ENCODE data around the gene RPS27A.
A peak's percentile ranks its signal among the peaks of the same experiment; 100 is the strongest.

RPS27A gene

DNA sequence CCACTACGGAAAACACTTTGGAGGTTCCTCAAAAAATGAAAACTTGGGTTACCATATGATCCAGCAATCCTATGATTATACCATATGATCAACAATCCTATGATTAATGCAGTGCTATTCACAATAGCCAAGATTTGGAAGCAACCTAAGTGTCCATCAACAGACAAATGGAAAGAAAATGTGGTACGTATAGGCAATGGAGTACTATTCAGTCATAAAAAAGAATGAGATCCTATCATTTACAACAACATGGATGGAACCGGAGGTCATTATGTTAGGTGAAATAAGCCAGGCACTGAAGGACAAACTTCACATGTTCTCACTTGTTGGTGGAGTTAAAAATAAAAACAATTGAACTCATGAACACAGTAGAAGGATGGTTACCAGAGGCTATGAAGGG lies 28.0 kb upstream of the RPS27A start:
- Histone ChIP-seq H3K4me1 (ENCODE audit: control insufficient read depth, low read depth, low read length) (no peaks in the 10 kb centered on the region), H3K4ac (ENCODE audit: low read depth, low read length) (no peak overlapping the region), H3K27me3 (ENCODE audit: insufficient read depth, low read length, poor library complexity) (no peaks in the 10 kb centered on the region), H3K4me3 (ENCODE audit: low read length) (no peak overlapping the region), H4K5ac (ENCODE audit: low read length) (no peak overlapping the region), H3K79me1 (ENCODE audit: low read length) (no peaks in the 10 kb centered on the region), H3K79me2 (ENCODE audit: control insufficient read depth, insufficient read depth, low read length) (no peaks in the 10 kb centered on the region), H3K36me3 (ENCODE audit: control insufficient read depth, insufficient read depth, low read length) (no peaks in the 10 kb centered on the region), H4K8ac (ENCODE audit: low read depth, low read length) (no peak overlapping the region), H2BK15ac (replicated peaks; ENCODE audit: low read depth) (no peak overlapping the region), H3K9ac (ENCODE audit: low read length) (no peak overlapping the region), H3K4me2 (ENCODE audit: low read length) (no peak overlapping the region), H2BK120ac (ENCODE audit: low read depth, low read length) (no peak overlapping the region), H3K56ac (ENCODE audit: low read length) (no peak overlapping the region), H2AK5ac (ENCODE audit: low read length) (no peak overlapping the region), H2BK5ac (ENCODE audit: low read length) (no peak overlapping the region), H3K27ac (ENCODE audit: low read depth, low read length) (no peak overlapping the region), H3K23ac (ENCODE audit: low read length) (no peak overlapping the region), H3K18ac (ENCODE audit: low read length) (no peak overlapping the region)
- WGBS (ENCODE audit: extremely low coverage, insufficient coverage, low lambda C conversion rate): no CpG with 5 or more reads among the region's 3 CpGs
- no peak for DNase-seq

DNA sequence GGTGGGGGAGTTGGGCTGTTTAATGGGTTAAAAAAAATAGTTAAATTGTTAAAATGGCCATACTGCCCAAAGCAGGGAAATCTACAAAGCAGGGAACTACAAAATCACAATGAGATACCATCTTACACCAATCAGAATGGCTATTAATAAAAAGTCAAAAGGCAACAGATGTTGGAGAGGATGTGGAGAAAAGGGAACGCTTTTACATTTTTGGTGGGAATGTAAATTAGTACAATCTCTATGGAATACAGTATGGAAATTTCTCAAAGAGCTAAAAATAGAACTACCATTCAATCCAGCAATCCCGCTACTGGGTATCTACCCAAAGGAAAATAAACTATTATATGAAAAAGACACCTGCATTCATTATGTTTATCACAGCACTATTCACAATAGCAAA lies 27.5 kb upstream of the RPS27A start:
- Histone ChIP-seq H2BK15ac (replicated peaks; ENCODE audit: low read depth) (no peak overlapping the region), H3K79me2 (ENCODE audit: control insufficient read depth, insufficient read depth, low read length) (no peaks in the 10 kb centered on the region), H3K4me2 (ENCODE audit: low read length) (no peak overlapping the region), H3K4me3 (ENCODE audit: low read length) (no peak overlapping the region), H4K5ac (ENCODE audit: low read length) (no peak overlapping the region), H3K4ac (ENCODE audit: low read depth, low read length) (no peak overlapping the region), H2BK120ac (ENCODE audit: low read depth, low read length) (no peak overlapping the region), H2BK5ac (ENCODE audit: low read length) (no peak overlapping the region), H3K9ac (ENCODE audit: low read length) (no peak overlapping the region), H3K79me1 (ENCODE audit: low read length) (no peaks in the 10 kb centered on the region), H3K27me3 (ENCODE audit: insufficient read depth, low read length, poor library complexity) (no peaks in the 10 kb centered on the region), H3K36me3 (ENCODE audit: control insufficient read depth, insufficient read depth, low read length) (no peaks in the 10 kb centered on the region), H2AK5ac (ENCODE audit: low read length) (no peak overlapping the region), H3K27ac (ENCODE audit: low read depth, low read length) (no peak overlapping the region), H3K56ac (ENCODE audit: low read length) (no peak overlapping the region), H4K8ac (ENCODE audit: low read depth, low read length) (no peak overlapping the region), H3K18ac (ENCODE audit: low read length) (no peak overlapping the region), H3K23ac (ENCODE audit: low read length) (no peak overlapping the region), H3K4me1 (ENCODE audit: control insufficient read depth, low read depth, low read length) (no peaks in the 10 kb centered on the region)
- DNase-seq: no peak
- WGBS (ENCODE audit: extremely low coverage, insufficient coverage, low lambda C conversion rate): no CpG with 5 or more reads among the region's 2 CpGs

DNA sequence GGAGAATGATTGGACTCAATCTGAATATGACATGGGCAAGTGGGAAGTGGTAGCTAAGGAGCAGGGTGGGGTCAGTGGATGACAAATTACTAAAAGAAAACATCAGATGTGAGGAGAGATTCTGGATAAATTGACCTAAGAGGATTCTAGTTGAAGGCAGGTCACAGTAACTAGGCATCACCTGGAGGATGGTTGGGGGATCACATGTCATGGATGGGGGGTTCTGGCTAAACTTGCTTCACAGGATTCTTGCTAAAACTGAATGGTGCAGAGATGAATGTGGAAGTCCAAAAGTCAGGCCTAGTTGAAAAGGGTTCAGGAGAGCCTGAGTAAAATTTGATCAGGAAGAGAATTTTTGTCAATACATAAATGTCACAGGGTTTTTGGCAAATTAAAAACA lies 18.7 kb upstream of the RPS27A start:
- Histone ChIP-seq H4K8ac (ENCODE audit: low read depth, low read length) (no peak overlapping the region), H3K56ac (ENCODE audit: low read length) (no peak overlapping the region), H2BK15ac (replicated peaks; ENCODE audit: low read depth) (no peak overlapping the region), H2BK5ac (ENCODE audit: low read length) (no peak overlapping the region), H3K9ac (ENCODE audit: low read length) (no peak overlapping the region), H3K4ac (ENCODE audit: low read depth, low read length) (no peak overlapping the region), H2BK120ac (ENCODE audit: low read depth, low read length) (no peak overlapping the region), H3K4me1 (ENCODE audit: control insufficient read depth, low read depth, low read length) (no peaks in the 10 kb centered on the region), H3K18ac (ENCODE audit: low read length) (no peak overlapping the region), H3K27ac (ENCODE audit: low read depth, low read length) (no peak overlapping the region), H3K79me1 (ENCODE audit: low read length) (no peaks in the 10 kb centered on the region), H3K36me3 (ENCODE audit: control insufficient read depth, insufficient read depth, low read length) (no peaks in the 10 kb centered on the region), H3K4me2 (ENCODE audit: low read length) (no peak overlapping the region), H3K27me3 (ENCODE audit: insufficient read depth, low read length, poor library complexity) (no peaks in the 10 kb centered on the region), H4K5ac (ENCODE audit: low read length) (no peak overlapping the region), H2AK5ac (ENCODE audit: low read length) (no peak overlapping the region), H3K23ac (ENCODE audit: low read length) (no peak overlapping the region), H3K4me3 (ENCODE audit: low read length) (no peak overlapping the region), H3K79me2 (ENCODE audit: control insufficient read depth, insufficient read depth, low read length) (no peaks in the 10 kb centered on the region)
- DNase-seq: peak; percentile 18

DNA sequence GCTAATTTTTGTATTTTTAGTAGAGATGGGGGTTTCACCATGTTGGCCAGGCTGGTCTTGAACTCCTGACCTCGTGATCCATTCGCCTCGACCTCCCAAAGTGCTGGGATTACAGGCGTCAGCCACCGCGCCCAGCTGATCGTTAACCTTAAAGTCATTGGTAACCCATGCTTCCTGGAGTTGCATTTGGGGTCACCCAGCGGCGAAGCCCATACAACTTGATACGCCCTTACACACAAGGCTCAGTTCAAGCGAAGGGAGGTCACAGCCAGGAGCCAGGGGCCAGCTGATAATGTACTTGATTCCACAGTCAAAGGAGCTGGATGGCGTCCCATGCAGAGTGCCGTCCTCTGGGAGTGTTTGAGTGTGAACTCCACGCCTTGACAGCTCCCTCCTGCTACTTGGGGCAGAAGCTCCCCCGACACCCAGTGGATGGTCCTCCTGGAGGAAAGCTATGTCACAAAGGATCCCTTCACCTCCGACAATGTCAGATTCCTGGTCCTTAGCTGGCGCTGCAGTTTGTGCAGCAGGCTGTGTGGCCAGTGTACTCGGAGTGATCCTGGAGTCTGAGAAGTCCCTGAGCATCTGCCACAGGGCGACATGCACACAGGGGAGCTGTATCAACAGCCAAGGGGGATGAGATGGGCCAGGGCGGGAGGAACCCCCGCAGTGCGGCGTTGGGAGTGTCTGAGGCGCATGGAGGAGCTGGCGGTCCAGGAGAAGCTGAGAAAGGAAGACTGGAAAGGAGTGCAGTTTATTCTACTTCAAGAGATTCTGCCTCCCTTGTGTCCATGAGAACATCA lies 8.3 kb upstream of the RPS27A start:
- Histone ChIP-seq H3K23ac (ENCODE audit: low read length) (no peak overlapping the region), H2BK120ac (ENCODE audit: low read depth, low read length) (no peak overlapping the region), H3K4me2 (ENCODE audit: low read length) (no peak overlapping the region), H3K9ac (ENCODE audit: low read length) (no peak overlapping the region), H2BK5ac (ENCODE audit: low read length) (no peak overlapping the region), H3K56ac (ENCODE audit: low read length) (peak overlapping the region; percentile 19), H4K5ac (ENCODE audit: low read length) (no peak overlapping the region), H2AK5ac (ENCODE audit: low read length) (no peak overlapping the region), H3K4me3 (ENCODE audit: low read length) (no peak overlapping the region), H3K79me1 (ENCODE audit: low read length) (peaks cover 3% of the 10 kb centered on the region), H3K4me1 (ENCODE audit: control insufficient read depth, low read depth, low read length) (no peaks in the 10 kb centered on the region), H2BK15ac (replicated peaks; ENCODE audit: low read depth) (no peak overlapping the region), H4K8ac (ENCODE audit: low read depth, low read length) (no peak overlapping the region), H3K27ac (ENCODE audit: low read depth, low read length) (no peak overlapping the region), H3K4ac (ENCODE audit: low read depth, low read length) (no peak overlapping the region), H3K27me3 (ENCODE audit: insufficient read depth, low read length, poor library complexity) (no peaks in the 10 kb centered on the region), H3K18ac (ENCODE audit: low read length) (no peak overlapping the region), H3K79me2 (ENCODE audit: control insufficient read depth, insufficient read depth, low read length) (peaks cover 2% of the 10 kb centered on the region), H3K36me3 (ENCODE audit: control insufficient read depth, insufficient read depth, low read length) (no peaks in the 10 kb centered on the region)
- no CpG with 5 or more reads among the region's 25 CpGs for WGBS (ENCODE audit: extremely low coverage, insufficient coverage, low lambda C conversion rate)
- DNase-seq: peak; percentile 23

DNA sequence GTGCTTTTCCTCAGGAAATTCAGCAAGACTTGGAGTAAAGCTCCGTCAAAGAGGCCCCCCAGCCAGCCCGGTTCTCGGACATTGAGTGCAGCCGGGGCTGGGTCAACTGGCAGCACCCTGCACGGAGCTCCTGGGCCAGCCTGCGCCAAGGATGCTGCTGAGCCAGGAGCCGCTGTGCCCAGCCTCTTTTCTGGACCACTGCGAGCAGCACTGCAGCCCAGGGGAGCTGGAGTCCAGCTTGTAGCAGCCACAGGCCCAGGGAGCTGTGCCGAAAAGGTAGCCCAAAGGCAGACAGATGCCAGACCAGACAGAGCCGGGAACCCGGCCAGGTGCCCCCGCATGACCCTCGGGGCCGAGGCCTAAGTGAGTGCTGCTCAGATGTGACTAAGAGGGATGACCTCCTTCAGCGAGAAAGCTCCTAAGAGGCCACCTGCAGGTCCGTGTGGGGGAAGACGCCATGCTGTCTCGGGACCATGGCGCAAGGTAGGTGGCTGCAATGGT lies 7.7 kb upstream of the RPS27A start:
- peak; percentile 54 for DNase-seq
- no peak overlapping the region for H3K27ac ChIP-seq (ENCODE audit: low read depth, low read length)
- H2AK5ac ChIP-seq (ENCODE audit: low read length): no peak overlapping the region
- WGBS (ENCODE audit: extremely low coverage, insufficient coverage, low lambda C conversion rate): no CpG with 5 or more reads among the region's 19 CpGs
- H3K27me3 ChIP-seq (ENCODE audit: insufficient read depth, low read length, poor library complexity): no peaks in the 10 kb centered on the region
- H3K23ac ChIP-seq (ENCODE audit: low read length): no peak overlapping the region
- H2BK120ac ChIP-seq (ENCODE audit: low read depth, low read length): no peak overlapping the region
- H3K56ac ChIP-seq (ENCODE audit: low read length): peak overlapping the region; percentile 19
- H3K4ac ChIP-seq (ENCODE audit: low read depth, low read length): no peak overlapping the region
- H3K4me1 ChIP-seq (ENCODE audit: control insufficient read depth, low read depth, low read length): no peaks in the 10 kb centered on the region
- no peak overlapping the region for H2BK15ac ChIP-seq (replicated peaks; ENCODE audit: low read depth)
- H3K4me2 ChIP-seq (ENCODE audit: low read length): no peak overlapping the region
- no peak overlapping the region for H3K9ac ChIP-seq (ENCODE audit: low read length)
- H4K8ac ChIP-seq (ENCODE audit: low read depth, low read length): no peak overlapping the region
- H4K5ac ChIP-seq (ENCODE audit: low read length): no peak overlapping the region
- H3K36me3 ChIP-seq (ENCODE audit: control insufficient read depth, insufficient read depth, low read length): no peaks in the 10 kb centered on the region
- H3K4me3 ChIP-seq (ENCODE audit: low read length): no peak overlapping the region
- peaks cover 5% of the 10 kb centered on the region for H3K79me1 ChIP-seq (ENCODE audit: low read length)
- peaks cover 6% of the 10 kb centered on the region for H3K79me2 ChIP-seq (ENCODE audit: control insufficient read depth, insufficient read depth, low read length)
- H2BK5ac ChIP-seq (ENCODE audit: low read length): no peak overlapping the region
- H3K18ac ChIP-seq (ENCODE audit: low read length): no peak overlapping the region

Data from mesendoderm (in vitro differentiated cells).